D341Med (cell line): ENCODE results near the gene TMEM161A.
"Not testable (repeated sequence)": the region's sequence is repeated elsewhere in the genome, so short reads cannot be mapped to it uniquely, and the experiment has no call there.

Experiments
- DNase-seq: peaks from one replicate; pipeline ENCODE4 v3.0.0; 2012; ENCODE audit warnings: low spot score

The TMEM161A gene

DNA sequence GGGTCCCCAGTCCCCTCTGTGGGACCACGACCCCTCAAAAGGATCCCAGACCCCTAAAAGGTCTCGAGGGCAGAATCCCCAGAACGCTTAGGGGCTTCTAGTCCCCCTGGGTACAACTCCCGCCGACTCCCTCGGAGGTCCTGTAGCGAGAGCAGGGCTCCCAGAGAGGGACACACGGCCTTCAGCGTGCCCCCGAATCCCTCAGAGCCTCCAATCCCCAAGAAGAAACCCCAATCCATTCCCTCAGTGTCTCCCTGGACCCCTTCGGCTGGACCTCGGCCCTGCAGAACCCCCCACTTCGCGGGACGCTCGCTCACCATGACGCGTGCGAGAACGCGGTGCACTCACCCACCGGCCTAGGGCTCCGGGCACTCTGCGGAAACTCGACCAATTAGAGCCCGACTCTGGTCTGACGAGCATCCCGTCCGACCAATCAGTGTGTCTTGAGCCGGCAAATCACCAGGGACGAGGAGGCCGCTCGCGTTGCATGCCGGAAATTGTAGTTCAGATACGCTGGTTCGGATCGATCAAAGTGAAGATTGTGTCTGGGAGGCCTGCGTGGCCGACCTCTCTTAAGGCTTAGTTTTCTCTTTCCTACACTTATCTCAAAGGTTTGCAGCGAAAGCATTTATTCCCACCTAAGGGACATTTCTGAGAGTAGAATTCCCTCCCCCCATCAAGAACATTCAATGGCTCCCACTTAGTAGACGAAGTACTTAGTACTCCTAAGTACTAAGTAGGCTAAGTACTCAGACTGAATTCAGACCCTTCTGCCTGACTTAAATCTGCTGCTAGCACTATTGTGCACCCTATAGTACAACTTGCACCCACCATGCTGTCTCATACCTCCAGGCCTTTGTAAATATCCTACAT is at the start of gene TMEM161A:
TSS of gene TMEM161A (minus strand) at position 370 of the 873 bp plus-strand sequence. CDS start at position 320, 50 bp downstream.
- peak; percentile 100 for DNase-seq

DNA sequence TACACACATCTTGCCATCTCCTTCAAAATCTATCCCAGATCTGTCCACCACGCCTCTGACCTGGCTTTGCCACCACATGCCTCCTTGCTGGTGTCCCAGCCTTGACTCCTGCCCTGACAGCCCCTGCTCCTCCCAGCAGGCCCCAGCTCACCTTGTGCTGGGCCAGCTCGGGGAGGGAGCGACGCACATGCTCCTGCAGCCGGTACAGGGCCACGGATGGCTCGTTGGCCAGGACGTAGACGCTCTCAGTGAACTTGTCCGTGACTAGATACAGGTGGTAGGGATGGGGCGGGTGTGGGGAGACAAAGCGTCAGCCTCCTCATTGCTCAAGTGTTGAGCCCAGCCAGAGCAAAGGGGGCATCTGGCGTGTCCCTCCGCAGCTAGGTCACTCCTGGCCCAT is 48.5 kb upstream of the TMEM161A start:
- no peak for DNase-seq

DNA sequence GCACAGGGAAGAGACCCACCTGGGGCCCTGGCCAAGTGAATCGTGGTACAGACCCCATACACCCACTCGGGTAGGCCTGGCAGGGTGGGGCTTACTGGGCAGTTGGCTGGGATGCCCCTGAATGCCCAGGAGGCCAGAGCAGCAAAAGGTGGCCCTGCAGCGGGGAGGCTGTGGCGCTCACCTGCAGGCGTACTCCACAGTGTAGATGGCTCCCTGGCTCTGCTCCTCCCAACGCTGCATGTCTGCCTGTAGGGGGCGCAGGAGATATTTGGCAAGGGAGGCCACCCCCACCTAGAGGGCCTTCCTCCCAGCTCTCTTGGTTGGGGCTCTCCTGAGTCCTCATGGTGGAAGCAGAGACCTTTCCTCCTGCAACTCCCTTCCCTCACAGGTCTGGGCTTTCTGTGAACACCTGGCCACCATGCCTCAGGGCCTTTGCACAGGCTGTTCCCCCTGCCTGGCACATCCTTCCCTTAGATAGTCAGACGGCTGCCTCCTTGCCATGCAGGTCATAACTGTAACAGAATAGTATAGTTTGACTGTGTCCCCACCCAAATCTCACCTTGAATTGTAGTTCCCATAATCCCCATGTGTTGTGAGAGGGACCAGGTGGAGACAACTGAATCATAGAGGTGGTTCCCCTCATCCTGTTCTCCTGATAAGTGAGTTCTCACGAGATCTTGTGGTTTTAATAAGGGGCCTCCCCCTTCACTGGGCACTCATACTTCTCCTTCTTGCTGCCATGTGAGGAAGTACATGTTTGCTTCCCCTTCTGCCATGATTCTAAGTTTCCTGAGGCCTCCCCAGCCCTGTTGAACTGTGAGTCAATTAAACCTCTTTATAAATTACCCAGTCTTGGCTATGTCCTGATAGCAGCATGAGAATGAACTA is 47.8 kb upstream of the TMEM161A start:
- peak; percentile 81 for DNase-seq

DNA sequence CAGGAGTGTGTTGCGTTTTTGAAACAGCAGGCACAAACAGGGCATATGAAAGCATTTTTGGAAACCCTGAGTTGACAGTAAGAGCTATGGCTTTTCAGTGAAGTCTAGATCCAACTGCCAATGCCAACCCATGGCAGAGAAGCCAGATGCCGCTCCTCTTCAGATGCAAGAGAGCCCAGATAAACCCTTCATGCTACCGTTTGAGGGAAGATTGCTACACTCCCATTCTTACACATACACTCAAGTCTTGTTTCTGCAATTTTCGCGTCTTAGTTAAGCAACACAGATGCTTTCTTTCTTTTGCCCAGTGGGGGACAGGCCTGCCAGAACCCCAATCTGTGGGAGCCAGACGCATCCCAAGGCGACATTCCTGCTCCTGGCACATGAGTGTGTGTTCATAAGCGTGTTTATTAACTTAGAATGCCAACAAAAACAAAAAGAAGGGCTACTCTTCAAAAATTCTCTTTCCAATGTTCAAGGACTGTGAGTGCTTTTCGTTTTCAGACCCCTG is 43.3 kb upstream of the TMEM161A start:
- no peak for DNase-seq

DNA sequence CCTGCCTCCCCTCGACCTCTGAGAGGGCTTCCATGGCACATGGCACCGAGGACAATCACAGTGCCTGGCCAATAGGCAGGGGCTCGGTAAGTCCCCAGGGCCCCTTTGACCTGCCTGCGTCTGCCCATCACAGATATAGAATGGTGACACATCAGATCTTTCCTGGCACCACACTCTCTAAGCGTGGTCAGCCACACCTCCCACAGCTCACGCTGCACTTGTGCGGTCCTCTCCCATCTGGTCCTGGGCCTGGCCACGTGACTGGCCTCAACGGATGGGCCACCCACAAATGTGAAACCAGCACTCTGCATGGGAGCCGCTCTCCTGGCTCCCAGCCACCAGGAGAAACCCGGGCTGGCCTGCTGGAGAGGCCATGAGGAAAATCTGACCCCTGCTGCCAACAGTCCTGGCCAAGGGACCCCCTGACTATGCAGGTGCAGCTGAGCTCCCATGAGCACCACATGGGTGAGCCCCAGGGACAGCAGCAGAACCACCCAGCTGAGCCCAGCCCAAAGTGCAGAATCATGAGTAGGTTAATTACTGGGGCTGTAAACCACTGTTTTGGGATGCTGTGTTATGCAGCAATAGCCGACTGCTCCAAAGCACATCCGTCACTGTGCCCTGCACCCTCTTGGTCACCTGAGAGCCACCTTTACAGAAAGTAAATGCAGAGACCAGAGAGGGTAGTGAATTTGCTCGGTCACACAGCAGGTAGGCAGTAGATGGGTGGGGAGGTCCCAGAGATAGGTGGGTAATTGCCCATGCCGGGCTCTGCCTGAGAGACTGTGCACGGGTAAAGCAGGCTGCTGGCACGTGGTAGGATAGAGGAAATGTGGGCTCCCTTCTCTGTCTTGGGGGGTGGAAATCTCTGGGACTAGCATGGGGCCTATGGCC is 41.5 kb upstream of the TMEM161A start:
- no peak for DNase-seq

- DNase-seq, result no peak
Observed at GRCh38 chr19:19176950-19177349, 38.7 kb upstream of the TMEM161A start.

DNA sequence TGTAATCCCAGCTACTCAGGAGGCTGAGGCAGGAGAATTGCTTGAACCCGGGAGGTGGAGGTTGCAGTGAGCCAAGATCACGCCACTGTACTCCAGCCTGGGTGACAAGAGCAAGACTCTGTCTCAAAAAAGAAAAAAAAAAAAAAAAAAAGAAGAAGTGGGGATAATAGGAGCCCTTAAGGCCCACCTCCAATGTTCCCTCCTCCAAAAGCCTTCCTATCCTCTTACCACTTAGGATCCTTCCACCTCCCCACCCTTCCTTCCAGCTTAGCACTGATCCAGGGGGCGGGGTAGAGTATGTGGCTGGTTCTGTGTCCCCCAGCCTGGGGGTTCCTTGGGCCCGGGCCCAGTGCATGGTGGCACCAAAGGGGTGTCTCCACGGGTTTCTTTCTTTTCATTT is 35.0 kb upstream of the TMEM161A start:
- not testable (repeated sequence) for DNase-seq

DNA sequence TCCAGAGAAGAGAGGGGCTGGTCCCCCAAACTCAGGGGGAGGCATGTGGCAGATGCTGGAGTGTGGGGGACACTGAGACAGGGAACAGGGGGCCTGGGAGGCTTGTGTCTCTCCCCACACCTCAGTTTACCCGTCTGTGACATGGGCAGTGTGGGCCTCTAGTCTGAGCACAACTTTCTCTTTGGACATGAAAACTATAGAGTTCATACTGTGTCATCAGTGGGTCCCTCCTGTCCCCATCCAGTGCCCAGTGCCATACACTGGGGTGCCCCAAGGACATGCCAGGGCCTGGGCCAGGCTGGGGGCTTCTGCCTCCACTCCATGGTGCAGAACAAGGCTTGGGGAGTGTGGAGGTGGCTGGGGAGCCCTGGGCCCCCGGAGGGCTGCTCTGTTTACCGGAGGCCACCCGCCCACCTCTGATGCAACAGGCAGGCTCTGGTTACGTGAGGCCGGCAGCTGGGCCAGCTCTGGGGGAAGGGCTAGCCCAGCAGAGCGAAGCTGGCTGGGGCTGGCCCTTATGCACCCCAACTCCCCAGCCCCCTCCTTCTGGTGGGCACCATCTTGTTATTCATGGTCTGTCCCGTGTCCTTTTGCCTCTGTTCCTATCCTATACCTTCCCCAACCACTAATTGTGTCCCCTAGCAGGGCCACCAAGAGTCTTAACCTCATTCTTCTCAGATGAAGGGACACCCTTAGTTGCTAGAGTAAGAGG is 33.7 kb upstream of the TMEM161A start:
- no peak for DNase-seq

GRCh38 chr19:19170873-19171672 is 32.8 kb upstream of the TMEM161A start:
- no peak for DNase-seq

DNA sequence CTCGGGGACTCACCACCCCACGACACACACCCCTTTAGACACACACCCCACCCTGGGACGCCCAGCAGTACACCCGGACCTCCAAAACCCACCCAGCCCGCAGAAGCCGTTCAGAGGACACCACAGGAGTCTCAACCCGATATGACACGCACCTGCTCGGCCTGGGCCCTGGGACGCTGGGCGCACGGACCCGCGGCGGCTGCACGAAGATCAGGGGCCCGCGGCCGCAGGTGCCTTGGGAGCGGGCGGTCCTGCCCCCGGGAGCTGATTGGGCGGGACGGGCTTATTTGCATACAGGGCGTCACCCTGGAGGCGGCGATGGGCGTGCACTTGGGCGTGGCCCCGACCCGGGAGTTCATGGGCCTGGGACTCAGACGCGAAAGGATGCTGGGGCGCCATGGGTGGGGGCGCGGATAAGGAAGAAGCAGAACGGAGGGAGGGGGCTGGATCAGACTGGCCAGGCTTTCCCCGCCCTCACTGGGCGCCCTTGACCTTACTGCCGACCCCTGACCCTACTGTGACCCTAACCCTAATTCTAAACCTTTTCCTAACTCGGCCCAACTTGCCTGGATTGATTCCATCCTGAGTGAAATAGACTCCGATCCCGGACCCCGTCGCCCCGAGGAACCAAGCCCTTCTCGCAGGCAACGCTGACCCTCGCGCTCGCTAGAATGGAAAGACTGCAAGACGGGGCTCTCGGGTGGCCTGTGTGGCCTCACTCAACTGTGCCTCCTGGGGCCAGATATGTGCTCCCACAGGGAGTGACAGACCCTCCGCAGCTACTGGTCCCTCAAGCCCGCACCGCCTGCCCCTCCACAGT is 32.0 kb upstream of the TMEM161A start, which contains the start of gene MEF2B:
TSS of gene MEF2B (minus strand) at position 211 of the 820 bp plus-strand sequence. CDS start 19,528 bp downstream, outside the sequence.
- peak; percentile 98 for DNase-seq

GRCh38 chr19:19169236-19170052 is 31.2 kb upstream of the TMEM161A start:
- no peak for DNase-seq

DNA sequence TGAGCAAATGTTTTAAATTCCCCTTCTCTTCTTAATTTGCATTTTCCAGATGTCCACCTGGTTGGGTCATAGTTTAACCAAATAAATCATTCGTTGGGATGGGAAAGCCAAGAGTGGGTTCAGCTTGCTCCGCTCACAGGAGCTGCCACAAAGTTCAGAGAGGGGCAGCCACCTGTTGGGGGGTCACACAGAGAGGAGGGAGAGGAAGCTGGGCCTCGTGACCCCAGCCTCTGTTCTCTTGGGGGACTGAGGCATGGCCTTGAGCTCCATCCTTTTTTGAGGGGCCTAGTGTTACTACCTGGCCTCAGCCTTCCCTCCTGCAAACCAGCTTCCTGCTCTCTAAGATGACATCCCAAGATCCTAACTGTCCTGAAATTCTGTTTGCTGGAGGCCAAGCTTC is 29.3 kb upstream of the TMEM161A start:
- no peak for DNase-seq

GRCh38 chr19:19165396-19165795 is 27.1 kb upstream of the TMEM161A start:
- no peak for DNase-seq

DNA sequence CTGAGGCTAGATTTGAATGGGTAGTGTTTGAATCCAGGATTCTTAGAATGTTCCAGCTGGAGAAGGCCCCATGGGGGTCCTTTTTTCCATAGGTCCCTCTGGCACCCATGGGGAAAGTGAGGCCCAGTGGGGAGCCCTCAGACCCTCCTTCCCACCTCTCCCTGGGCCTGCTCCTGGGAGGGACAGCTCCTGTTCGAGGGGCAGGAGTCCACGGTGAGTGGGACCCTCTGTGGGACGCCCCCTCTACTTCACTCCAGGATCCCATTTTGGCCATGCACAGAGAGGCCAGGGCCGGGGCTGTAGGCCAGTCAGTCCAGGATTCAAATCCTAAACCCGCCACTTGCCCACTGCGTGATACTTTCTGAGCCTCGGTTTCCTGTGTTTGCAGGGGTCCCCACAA is 24.2 kb upstream of the TMEM161A start:
- DNase-seq, result no peak

- DNase-seq, result no peak
Observed at GRCh38 chr19:19160461-19161035, 22.3 kb upstream of the TMEM161A start.

DNA sequence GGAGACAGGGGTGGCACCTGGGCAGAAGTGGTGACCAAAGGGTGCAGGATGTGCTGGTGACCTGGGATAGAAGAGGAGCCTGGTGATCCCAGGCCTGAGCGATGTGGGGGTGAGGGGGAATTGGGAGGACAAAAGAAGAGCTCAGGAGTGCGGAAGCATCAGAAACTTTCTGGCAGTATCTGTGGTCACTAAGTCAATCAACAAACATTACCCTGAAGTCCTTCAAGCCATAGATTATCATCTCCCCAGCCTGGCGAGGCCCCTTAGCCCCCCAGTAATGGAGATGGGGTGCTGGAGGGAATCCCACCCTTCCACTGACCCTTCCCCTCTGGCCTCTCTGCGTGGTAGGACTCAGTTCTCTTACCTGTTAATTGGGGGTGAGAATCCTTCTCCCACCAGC is 21.3 kb upstream of the TMEM161A start:
- DNase-seq, result no peak

- DNase-seq, result no peak
Observed at GRCh38 chr19:19157808-19158207, 19.5 kb upstream of the TMEM161A start.
